Right lobe of liver (tissue), 6 donors: Measurements from ENCODE around the gene MCM3AP. TPM values are rescaled to one million over a fixed set of nuclear protein-coding genes. Genes with fewer than 3 reads are reported as not detected.

Experiments
- ATAC-seq, 4 donors: fragments of 200-7000 bp; cut with Tn5 transposase; one replicate each; pipeline ENCODE4 v1.9.1; 2020; ENCODE audit warnings: mild to moderate bottlenecking in 4 of 4, moderate library complexity in 4 of 4
- DNase-seq, 3 donors: peaks; one replicate each; pipeline ENCODE4 v3.0.0-alpha.2; 2020
- H3K27ac ChIP-seq, 3 donors: fragments of 200-600 bp; one replicate each; pipeline ENCODE4 v1.8.0; 2022
- H3K27me3 ChIP-seq, 2 donors: fragments of 200-600 bp; one replicate each; pipeline ENCODE4 v1.8.0; 2022
- H3K36me3 ChIP-seq, 4 donors: fragments of 200-600 bp; sonication (generic) in 1 of 4; one replicate each; pipeline versions ENCODE4 v1.5.1 to v1.8.0; 2017 to 2022; ENCODE audit warnings: control low read depth in 1 of 4
- H3K4me1 ChIP-seq, 4 donors: fragments of 200-600 bp; sonication (generic) in 1 of 4; one replicate each; pipeline versions ENCODE4 v1.5.1 to v1.8.0; 2017 to 2022; ENCODE audit warnings: control low read depth in 1 of 4
- H3K4me3 ChIP-seq, 3 donors: fragments of 200-600 bp; one replicate each; pipeline ENCODE4 v1.8.0; 2022
- H3K9me3 ChIP-seq, 4 donors: fragments of 200-600 bp; sonication (generic) in 1 of 4; one replicate each; pipeline versions ENCODE4 v1.5.1 to v1.8.0; 2017 to 2022; ENCODE audit warnings: control low read depth in 1 of 4
- POLR2A ChIP-seq: fragments of 450-650 bp; IDR thresholded peaks from one replicate; pipeline ENCODE4 v1.6.1; 2017; ENCODE audit warnings: antibody characterized with exemption, mild to moderate bottlenecking
- whole genome bisulfite sequencing: methylation state at CpG from one replicate; pipeline ENCODE4 v1.1.6; 2018; ENCODE audit warnings: low coverage, low lambda C conversion rate; ENCODE audit not compliant: insufficient coverage; ENCODE audit errors: missing lambda C conversion rate; 5-methylcytosine and 5-hydroxymethylcytosine counted together
- intact Hi-C, 2 donors: fragments of 100-400 bp; cut with DNase I; formaldehyde crosslinking; loops; one replicate each; pipeline versions ENCODE4 v1.11.2 to v1.14.1; 2022
- long read RNA-seq: library from polyadenylated mRNA; unstranded; transcript quantifications from one replicate; pipeline ENCODE4 v2.0.0, GENCODE V29; 2019
- total RNA-seq, 6 experiments: library from RNA; depleted of rRNA in 2 of 6; stranded (reverse); fragments of >200 nt in 2 of 6; fragmentation: NEBNext Ultra II Directional in 3 of 6; extraction: Animal tissue kit (Norgen Biotek cat#: 25700) in 3 of 6; gene quantifications; one replicate each; pipeline versions ENCODE4 v1.1.0 to v1.2.4, GENCODE V29; 2016 to 2023
- TF ChIP-seq, protein P1 (sequence below), 4 donors: fragments of 200-600 bp in 3 of 4; fragments of 450-650 bp in 1 of 4; IDR thresholded peaks; one replicate each; pipeline versions ENCODE4 v1.5.1 to v1.8.0; 2016 to 2022; ENCODE audit warnings: antibody characterized with exemption in 4 of 4, mild to moderate bottlenecking in 2 of 4
- donor health status: DM: no; HTN: yes; CAD: no.
- donor health status: DM: no; HTN: no; CAD: no.
- donor health status: DM: no; HTN: no; CAD: no.
- donor health status: DM: no; HTN: yes; CAD: no.
- donor health status: DM: no; HTN: yes; CAD: no.

MCM3AP gene
- total RNA-seq: 10 to 100 TPM; 34.4 to 44.6 (median 40.7) TPM
- long read RNA-seq, partial matches to known transcripts: 1 of 1 reads
- long read RNA-seq, other reads (novel, unspliced or antisense): 0 of 1 reads

DNA sequence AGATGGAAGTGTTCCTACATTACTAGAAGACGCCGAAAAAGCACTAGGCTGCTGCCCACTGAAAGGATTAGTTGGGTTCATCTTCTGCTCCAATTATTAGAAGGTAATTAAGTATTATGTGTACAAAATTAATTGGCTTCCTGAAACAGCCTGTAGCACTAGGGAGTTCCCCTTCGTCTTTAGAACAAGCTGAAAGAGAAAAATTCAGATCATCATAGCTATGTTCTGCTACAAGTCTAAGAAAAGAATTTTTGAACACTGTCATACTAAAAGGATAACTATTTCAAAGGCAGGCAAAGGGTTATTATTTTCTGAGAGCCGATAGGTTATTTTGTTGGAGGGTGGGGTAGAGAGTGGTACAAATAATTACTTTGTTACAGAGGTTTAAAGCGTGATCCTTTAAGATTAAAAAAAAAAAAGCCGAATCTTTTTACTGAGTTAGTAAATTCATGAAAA, at the start of gene MCM3AP:
MCM3AP (minus strand) TSS at position 406 of the 456 bp plus-strand sequence; CDS start at position 81, 325 bp downstream.
- ATAC-seq (no peak), DNase-seq (no peak)
- Histone ChIP-seq H3K4me3 (peak within 1 kb of the TSS; percentile 82 to 90 (median 84)), H3K27me3 (no peaks in the 10 kb centered on the region), H3K27ac (peak within 1 kb of the TSS; percentile 75 to 94 (median 82)), H3K36me3 (peaks cover 0 to 26% (median 8%) of the 10 kb centered on the region in 4 donors), H3K4me1 (peaks cover 1 to 34% (median 15%) of the 10 kb centered on the region in 4 donors), H3K9me3 (no peaks in the 10 kb centered on the region)
- 32% methylated on average over 6 of the region's 6 CpGs for WGBS
- no peak for TF ChIP-seq POLR2A
- TF ChIP-seq, protein P1, sequence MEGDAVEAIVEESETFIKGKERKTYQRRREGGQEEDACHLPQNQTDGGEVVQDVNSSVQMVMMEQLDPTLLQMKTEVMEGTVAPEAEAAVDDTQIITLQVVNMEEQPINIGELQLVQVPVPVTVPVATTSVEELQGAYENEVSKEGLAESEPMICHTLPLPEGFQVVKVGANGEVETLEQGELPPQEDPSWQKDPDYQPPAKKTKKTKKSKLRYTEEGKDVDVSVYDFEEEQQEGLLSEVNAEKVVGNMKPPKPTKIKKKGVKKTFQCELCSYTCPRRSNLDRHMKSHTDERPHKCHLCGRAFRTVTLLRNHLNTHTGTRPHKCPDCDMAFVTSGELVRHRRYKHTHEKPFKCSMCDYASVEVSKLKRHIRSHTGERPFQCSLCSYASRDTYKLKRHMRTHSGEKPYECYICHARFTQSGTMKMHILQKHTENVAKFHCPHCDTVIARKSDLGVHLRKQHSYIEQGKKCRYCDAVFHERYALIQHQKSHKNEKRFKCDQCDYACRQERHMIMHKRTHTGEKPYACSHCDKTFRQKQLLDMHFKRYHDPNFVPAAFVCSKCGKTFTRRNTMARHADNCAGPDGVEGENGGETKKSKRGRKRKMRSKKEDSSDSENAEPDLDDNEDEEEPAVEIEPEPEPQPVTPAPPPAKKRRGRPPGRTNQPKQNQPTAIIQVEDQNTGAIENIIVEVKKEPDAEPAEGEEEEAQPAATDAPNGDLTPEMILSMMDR (IDR thresholded peaks at IDR 0.05): no peak
- intact Hi-C loops: no loop called here

DNA sequence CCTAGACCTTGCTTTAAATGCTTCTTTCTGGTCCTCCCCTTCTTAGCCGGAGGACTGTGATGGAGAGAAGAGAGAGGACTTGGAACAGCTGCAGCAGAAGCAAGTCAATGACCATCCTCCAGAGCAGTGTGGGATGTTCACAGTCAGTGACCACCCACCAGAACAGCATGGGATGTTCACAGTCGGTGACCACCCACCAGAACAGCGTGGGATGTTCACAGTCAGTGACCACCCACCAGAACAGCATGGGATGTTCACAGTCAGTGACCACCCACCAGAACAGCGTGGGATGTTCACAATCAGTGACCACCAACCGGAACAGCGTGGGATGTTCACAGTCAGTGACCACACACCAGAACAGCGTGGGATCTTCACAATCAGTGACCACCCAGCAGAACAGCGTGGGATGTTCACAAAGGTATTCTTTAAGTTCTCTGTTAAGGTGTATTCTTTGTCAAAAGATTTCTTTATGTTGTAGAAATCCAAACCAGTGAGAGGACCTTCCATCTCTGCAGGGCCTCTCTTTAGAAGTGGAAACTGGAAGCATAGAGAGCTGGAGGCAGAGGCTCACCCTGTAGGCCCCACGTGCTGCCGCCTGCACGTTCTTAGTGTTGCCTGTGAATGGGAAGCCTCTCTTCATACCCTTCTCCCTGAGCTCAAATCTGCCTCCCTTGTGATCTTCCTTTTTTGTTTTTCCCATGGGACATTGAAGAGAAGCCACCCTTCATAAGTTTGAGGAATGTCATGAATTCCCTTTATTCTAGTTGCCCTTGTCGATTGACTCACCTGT, 49.1 kb upstream of the MCM3AP start:
- H3K4me3 ChIP-seq: no peak overlapping the region
- DNase-seq (no peak), ATAC-seq (no peak)
- peaks cover 0 to 40% (median 6%) of the 10 kb centered on the region in 4 donors for H3K36me3 ChIP-seq
- intact Hi-C loops: no loop called here
- WGBS: 100% methylated on average over 1 of the region's 12 CpGs
- H3K27ac ChIP-seq: no peak overlapping the region
- H3K9me3 ChIP-seq: no peaks in the 10 kb centered on the region
- no peak for TF ChIP-seq POLR2A
- TF ChIP-seq, protein P1 (IDR thresholded peaks at IDR 0.05): no peak
- no peaks in the 10 kb centered on the region for H3K4me1 ChIP-seq
- H3K27me3 ChIP-seq: no peaks in the 10 kb centered on the region

DNA sequence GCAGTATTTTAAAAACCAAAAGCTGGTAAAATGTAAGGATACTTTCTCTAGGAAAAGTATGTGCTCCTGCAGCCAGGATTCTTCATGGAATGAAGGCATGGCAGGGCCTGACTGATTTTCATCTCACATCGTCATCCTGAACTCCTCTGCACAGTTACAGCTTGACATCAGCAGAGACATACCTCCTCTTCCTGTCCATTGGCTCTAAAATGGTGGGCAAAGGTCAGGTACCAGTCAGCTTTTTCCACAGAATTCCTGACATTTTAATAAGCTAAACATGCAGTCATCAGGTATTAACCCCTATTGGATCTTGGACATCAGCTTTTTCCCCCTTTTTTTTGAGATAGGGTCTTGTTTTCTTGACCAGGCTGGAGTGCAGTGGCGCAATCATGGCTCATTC, 44.4 kb upstream of the MCM3AP start:
- no peak overlapping the region for H3K4me3 ChIP-seq
- no peaks in the 10 kb centered on the region for H3K27me3 ChIP-seq
- no peak overlapping the region for H3K27ac ChIP-seq
- peaks cover 0 to 7% (median 3%) of the 10 kb centered on the region in 4 donors for H3K4me1 ChIP-seq
- no peak for TF ChIP-seq POLR2A
- TF ChIP-seq, protein P1 (IDR thresholded peaks at IDR 0.05): no peak
- DNase-seq: no peak
- intact Hi-C loops: no loop called here
- peaks cover 0 to 22% (median 0%) of the 10 kb centered on the region in 4 donors for H3K36me3 ChIP-seq
- no peak for ATAC-seq
- 85% methylated on average over 2 of the region's 2 CpGs for WGBS
- H3K9me3 ChIP-seq: no peaks in the 10 kb centered on the region

DNA sequence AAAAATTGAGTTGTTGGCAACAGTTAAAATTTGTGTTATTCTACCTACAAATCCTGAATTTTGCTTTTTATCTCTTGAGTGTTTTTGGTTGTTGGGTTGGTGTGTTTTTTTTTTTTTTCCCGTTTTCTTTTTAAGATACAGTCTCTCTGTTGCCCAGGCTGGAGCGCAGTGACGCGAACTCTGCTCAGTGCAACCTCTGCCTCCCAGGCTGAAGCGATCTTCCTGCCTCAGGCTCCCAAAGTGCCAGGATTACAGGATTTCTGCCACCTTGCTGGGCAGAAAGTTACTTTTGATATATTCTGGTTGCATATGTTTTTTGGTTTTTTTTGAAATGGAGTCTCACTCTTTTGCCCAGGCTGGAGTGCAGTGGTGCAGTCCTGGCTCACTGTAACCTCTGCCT, 42.7 kb upstream of the MCM3AP start:
- no peak for ATAC-seq
- intact Hi-C loops: no loop called here

More for the DNA sequence above, 42.7 kb upstream of the MCM3AP start:
- H3K27ac ChIP-seq: no peak overlapping the region
- H3K9me3 ChIP-seq: no peaks in the 10 kb centered on the region
- no peak overlapping the region for H3K4me3 ChIP-seq
- H3K4me1 ChIP-seq: peaks cover 0 to 7% (median 3%) of the 10 kb centered on the region in 4 donors
- H3K36me3 ChIP-seq: peaks cover 0 to 19% (median 0%) of the 10 kb centered on the region in 4 donors
- H3K27me3 ChIP-seq: no peaks in the 10 kb centered on the region
- no peak for TF ChIP-seq POLR2A
- TF ChIP-seq, protein P1 (IDR thresholded peaks at IDR 0.05): no peak
- DNase-seq: no peak
- WGBS: 81% methylated on average over 5 of the region's 5 CpGs
